CD4-positive, alpha-beta T cell treated with Interleukin-12 subunit alpha and Interleukin-12 subunit beta, for 1 hour (primary cell): ENCODE results near the gene MC1R.
A peak's percentile ranks its signal among the peaks of the same experiment; 100 is the strongest.

Source experiments
- DNase-seq: peaks from one replicate; pipeline ENCODE4 v3.0.0-alpha.2; 2020

The MC1R gene

DNA sequence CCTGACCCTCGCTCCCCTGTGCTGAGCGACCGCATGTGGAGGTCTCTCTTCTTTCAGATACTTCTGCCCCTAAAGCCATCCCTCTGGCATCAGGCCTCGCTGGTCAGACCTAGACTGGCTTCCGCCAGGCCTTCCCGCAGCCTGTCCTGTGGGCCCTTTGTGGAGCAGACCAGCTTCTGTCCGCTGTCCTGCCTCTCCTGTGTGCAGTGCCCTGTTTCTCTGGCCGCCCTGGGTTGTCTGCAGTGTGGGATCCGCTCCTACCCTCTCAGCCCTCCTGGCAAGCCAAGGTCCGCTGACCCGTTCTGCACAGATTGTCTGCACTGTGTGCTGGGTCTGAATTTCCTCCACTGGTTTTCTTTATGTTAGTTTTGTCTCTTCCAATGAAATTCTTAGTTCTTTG, 21.5 kb upstream of the MC1R start:
- no peak for DNase-seq

GRCh38 chr16:89898201-89898967, 20.3 kb upstream of the MC1R start:
- DNase-seq, result no peak

GRCh38 chr16:89899879-89900481, 18.7 kb upstream of the MC1R start:
- no peak for DNase-seq

DNA sequence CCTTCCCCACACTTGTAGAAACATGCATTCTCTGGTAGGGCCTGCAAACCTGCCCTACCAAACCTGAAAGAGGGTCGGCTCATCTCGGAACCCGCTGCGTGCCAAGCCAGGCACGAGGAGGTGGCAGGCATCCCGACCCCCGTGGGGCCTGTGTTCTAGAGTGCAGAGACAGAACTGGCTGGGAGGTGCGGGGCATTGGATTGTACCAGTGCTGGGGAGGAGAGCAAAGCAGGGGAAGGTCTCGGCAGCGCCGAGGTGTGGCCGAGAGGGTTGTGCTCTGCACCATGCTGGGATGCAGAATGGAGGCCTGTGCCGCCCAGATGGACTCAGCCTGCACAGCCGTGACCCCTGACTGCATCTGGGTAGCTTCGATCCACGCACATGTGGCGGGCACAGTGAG, 17.8 kb upstream of the MC1R start:
- DNase-seq, result no peak

DNA sequence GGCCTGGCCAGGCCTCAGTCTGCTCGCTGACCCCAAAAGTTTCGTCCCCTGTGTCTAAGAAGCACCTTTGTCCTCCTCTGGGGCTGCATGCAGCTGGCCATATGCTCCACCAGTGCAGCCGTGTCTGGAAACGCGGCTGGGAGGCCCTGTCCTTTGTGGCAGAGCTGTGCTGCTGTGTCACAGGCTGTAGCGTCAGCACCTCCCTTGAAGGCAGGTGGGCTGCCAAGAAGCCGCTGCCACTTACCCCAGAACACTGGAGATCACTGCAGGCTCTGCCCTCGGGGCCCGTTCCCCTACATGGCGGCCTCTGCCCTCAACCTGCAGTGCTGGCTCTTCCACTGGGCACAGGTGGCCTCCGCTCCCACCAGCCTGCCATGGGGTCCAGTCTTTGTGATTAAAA, 15.7 kb upstream of the MC1R start:
- DNase-seq, result no peak

GRCh38 chr16:89903908-89904515, 14.7 kb upstream of the MC1R start:
- no peak for DNase-seq

DNA sequence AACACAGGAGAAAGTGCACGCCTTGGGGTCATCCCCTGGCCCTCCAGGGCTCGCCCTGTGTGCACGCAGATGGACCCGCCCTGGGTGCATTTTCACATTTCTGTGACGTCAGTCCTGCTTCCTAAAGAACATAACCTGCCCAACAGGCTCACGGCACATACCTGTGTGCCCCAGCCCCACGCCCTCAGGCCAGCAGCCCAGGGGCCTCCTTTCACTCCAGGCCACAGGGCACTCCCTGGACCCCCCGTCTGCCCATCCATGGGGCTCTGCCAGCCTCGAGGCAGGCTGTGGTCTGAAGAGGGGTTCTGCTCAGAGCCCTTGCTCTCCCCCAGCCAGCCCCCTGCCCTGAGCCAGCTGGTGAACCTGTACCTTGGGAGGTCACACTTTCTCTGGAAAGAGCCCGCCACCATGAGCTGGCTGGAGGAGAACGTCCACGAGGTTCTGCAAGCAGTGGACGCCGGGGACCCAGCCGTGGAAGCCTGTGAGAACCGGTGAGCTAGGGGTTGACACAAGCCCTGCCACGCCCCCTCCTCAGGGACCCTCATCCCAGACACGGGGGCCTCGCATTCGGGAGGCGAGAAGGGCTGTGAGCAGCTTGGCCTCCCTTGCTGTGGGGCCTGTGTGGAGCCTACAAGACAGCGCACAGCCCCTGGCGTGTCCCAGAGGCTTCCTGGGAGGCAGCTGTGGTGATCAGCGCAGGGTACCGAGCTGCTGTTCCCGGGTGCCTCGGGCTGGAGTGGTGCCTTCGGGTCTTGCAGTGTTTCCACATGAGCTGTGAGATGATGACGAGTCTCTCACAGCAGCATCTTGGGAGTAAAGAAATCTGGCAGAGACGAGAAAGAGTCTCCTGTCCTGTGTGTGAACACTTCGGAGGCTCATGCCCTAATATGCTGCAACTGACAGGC, 13.8 kb upstream of the MC1R start:
- DNase-seq, result no peak

GRCh38 chr16:89905511-89906139, 13.0 kb upstream of the MC1R start:
- no peak for DNase-seq

DNA sequence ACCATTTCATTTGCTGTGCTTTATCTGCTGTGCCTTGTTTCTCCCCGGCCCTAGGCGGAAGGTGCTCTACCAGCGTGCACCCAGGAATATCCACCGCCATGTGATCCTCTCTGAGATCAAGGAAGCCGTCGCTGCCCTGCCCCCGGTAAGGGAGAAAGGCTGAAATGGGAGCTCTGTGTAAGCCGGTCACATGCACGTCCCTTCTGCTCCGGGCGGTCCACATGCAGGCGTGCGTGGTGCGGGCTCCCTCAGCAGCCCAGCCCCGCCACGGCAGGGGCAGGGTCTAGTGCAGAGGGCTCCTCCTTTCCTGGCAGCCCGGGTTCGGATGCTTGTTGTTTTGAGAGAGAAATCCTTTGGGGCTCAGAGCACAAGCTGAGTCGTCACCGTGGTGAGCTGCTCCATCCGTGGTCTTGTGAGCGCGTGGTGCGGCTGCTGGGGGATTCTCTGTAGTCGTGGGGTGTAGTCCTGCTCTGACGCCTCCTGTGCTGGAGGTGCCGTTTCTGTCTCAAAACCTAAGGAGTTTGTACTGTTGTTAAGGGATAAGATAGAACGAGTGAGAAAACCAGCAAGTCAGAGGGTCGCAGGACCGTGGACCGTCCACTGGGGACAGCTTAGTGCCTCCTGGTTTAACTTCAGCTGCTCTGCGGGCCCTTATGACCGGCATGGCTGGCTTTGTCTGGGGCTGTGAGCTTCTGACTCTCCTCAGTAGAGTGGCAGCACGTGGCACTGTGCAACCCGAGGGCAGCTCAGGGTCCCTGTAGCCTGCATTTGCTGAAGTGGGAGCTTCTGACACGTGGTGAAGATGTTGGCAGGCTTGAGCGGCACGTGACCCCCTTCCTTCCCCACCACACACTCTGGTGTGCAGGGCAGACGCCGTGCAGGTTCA, 12.3 kb upstream of the MC1R start:
- no peak for DNase-seq

GRCh38 chr16:89907055-89907814, 11.4 kb upstream of the MC1R start:
- no peak for DNase-seq

DNA sequence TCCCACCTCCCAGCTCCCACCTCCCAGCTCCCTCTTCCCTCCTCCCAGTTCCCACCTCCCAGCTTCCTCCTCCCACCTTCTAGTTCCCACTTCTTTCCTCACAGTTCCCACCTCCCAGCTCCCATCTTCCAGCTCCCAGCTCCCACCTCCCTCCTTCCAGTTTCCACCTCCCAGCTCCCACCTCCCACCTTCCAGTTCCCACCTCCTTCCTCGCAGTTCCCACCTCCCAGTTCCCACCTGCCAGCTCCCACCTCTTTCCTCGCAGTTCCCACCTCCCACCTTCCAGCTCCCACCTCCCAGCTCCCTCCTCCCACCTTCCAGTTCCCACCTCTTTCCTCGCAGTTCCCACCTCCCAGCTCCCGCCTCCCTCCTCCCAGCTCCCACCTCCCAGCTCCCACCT, 10.4 kb upstream of the MC1R start:
- DNase-seq, result no peak

- DNase-seq, result peak; percentile 71
These were observed 8.6 kb upstream of the MC1R start for GRCh38 chr16:89909777-89910716.

DNA sequence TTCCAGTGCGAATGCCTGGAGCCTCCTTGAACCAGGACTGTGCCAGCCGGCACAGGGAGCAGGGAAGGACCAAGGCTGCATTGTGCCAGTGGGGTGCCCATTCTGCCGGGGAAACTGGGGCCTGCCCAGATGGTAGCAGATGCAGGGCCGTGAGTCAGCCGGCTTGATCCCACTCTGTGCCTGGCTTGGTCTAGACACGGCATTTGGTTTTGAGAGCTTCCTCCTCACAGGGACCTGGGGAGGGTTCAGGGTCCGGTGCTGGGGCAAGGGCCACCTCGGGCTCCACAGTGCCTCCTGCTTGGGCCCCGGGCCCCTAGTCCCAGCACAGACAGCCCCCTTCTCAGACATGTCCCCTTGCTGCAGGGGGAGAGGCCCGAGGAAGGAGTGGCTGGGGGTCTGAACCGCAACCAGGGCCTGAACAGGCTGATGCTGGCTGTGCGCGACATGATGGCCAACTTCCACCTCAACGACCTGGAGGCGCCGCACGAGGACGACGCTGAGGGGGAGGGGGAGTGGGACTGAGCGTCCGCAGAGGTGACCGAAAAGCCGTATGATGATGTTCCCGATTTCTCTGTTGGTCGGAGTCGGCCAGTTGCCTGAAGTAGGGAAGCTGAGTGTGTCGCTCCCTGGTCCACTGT, 7.8 kb upstream of the MC1R start:
- DNase-seq, result no peak

DNA sequence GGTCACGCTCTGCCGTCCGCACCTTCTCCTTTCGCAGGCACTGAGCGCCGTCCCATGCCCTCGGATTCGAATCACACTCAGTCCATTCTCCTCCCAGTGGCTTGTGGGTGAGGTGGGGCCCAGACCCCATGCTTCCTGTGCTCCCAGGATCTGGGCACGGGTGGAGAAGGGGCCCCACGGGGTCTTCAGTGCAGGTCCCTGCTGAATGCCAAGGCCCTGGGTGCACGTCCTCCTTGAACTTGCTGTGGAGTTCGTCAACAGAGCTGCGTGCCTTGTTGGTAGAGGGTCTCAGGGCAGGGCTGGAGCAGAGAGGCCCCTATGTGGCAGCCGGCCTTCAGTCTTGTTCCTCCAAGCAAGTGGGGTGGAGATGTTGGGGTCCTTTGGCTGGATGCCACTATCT, 7.3 kb upstream of the MC1R start:
- DNase-seq, result no peak

- DNase-seq, result no peak
These were observed 6.5 kb upstream of the MC1R start for GRCh38 chr16:89912143-89912542.

DNA sequence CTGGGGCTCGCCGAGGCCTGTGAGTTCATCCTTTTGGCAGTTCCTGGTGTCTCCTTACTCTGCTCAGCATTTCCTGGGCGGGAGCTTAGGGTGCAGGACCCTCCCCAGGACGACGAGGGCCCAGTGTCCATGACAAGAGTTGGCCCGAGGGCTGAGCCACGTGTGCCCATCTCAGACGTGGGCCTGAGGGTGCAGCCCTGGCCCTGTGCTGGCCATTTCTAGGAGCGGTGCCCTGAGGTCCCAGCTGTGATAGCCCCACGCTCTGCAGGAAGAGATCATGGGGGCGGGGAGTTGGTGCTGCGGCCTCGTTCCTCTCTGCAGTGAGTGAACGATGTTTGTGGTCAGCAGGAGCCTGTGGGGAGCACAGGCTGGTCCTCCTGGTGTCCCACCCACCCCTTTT, 6.0 kb upstream of the MC1R start:
- no peak for DNase-seq

GRCh38 chr16:89913408-89914387, 5.0 kb upstream of the MC1R start:
- DNase-seq, result no peak
